Thoracic aorta (tissue), 2 donors: ENCODE measurements around the gene FSTL1. TPM values are rescaled to one million over a fixed set of nuclear protein-coding genes. Genes with fewer than 3 reads are reported as not detected.
A peak's percentile ranks its signal among the peaks of the same experiment; 100 is the strongest.

Source experiments
- ATAC-seq: fragments of 150-250 bp; one replicate; pipeline ENCODE4 v1.8.0; 2017; ENCODE audit warnings: low read depth; ENCODE audit not compliant: insufficient number of reproducible peaks, low FRiP score
- DNase-seq: peaks from one replicate; pipeline ENCODE4 v3.0.0-alpha.2; 2020; ENCODE audit warnings: low spot score
- H3K27ac ChIP-seq, 2 donors: fragments of 200-600 bp; sonication (generic); 1 replicate in 1 of 2; 2 replicates in 1 of 2; pipeline ENCODE4 v1.5.1; 2016; ENCODE audit warnings: mild to moderate bottlenecking in 2 of 2, moderate library complexity in 2 of 2
- H3K27me3 ChIP-seq: fragments of 200-600 bp; sonication (generic); replicated peaks from 2 replicates; pipeline ENCODE4 v1.6.0; 2016; ENCODE audit warnings: mild to moderate bottlenecking; ENCODE audit not compliant: insufficient read depth
- H3K36me3 ChIP-seq: fragments of 200-600 bp; sonication (generic); one replicate; pipeline ENCODE4 v1.5.1; 2016
- H3K4me1 ChIP-seq, 2 donors: fragments of 200-600 bp; sonication (generic); 1 replicate in 1 of 2; 2 replicates in 1 of 2; pipeline versions ENCODE4 v1.5.1 to v1.6.0; 2016; ENCODE audit warnings: low read depth in 2 of 2, mild to moderate bottlenecking in 1 of 2; ENCODE audit not compliant: control insufficient read depth in 1 of 2
- H3K4me3 ChIP-seq: fragments of 200-600 bp; sonication (generic); 2 replicates; pipeline ENCODE4 v1.5.1; 2016; ENCODE audit warnings: mild to moderate bottlenecking
- H3K9me3 ChIP-seq: fragments of 200-600 bp; sonication (generic); 2 replicates; pipeline ENCODE4 v1.5.1; 2016
- CTCF ChIP-seq: fragments of 200-600 bp; sonication (generic); IDR thresholded peaks from one replicate; pipeline ENCODE4 v1.5.1; 2019; ENCODE audit warnings: antibody characterized with exemption
- total RNA-seq, 2 donors: library from RNA; depleted of rRNA; stranded (reverse); fragments of >200 nt; gene quantifications; one replicate each; pipeline versions ENCODE4 v1.1.0 to v1.2.3, GENCODE V29; 2016

Gene FSTL1
- total RNA-seq, 2 donors from 2014 or later = 601 to 687 TPM

- DNase-seq = no peak
- Histone ChIP-seq H3K27ac (peak overlapping the region; percentile 73 to 77), H3K9me3 (no peaks in the 10 kb centered on the region), H3K27me3 (no peaks in the 10 kb centered on the region), H3K36me3 (no peaks in the 10 kb centered on the region), H3K4me3 (no peak overlapping the region), H3K4me1 (peaks cover 43 to 84% of the 10 kb centered on the region in 2 donors)
- no peak for TF ChIP-seq CTCF
- no peak for ATAC-seq
Measured at GRCh38 chr3:120419797-120420196, 31.0 kb downstream of the FSTL1 start.

- H3K4me3 ChIP-seq = no peak overlapping the region
- H3K27me3 ChIP-seq = no peaks in the 10 kb centered on the region
- H3K27ac ChIP-seq = peak overlapping the region; percentile 39 to 73
- no peaks in the 10 kb centered on the region for H3K36me3 ChIP-seq
- no peak for TF ChIP-seq CTCF
- H3K4me1 ChIP-seq = peaks cover 35 to 76% of the 10 kb centered on the region in 2 donors
- DNase-seq = no peak
- no peaks in the 10 kb centered on the region for H3K9me3 ChIP-seq
- no peak for ATAC-seq
Measured at GRCh38 chr3:120418866-120419490, 31.8 kb downstream of the FSTL1 start.

GRCh38 chr3:120418446-120418845 lies 32.3 kb downstream of the FSTL1 start:
- no peaks in the 10 kb centered on the region for H3K36me3 ChIP-seq
- no peak overlapping the region for H3K4me3 ChIP-seq
- H3K27me3 ChIP-seq = no peaks in the 10 kb centered on the region
- no peak for TF ChIP-seq CTCF
- ATAC-seq (no peak), DNase-seq (no peak)
- H3K9me3 ChIP-seq = no peaks in the 10 kb centered on the region
- H3K27ac ChIP-seq = peak overlapping the region; percentile 35 to 39
- H3K4me1 ChIP-seq = peaks cover 32 to 71% of the 10 kb centered on the region in 2 donors

- peak; percentile 83 for TF ChIP-seq CTCF
- peaks cover 26 to 64% of the 10 kb centered on the region in 2 donors for H3K4me1 ChIP-seq
- peak; percentile 97 for ATAC-seq
- H3K4me3 ChIP-seq = peak overlapping the region; percentile 53
- no peaks in the 10 kb centered on the region for H3K9me3 ChIP-seq
- no peaks in the 10 kb centered on the region for H3K27me3 ChIP-seq
- peak overlapping the region in 1 of 2 donors; percentile 35 for H3K27ac ChIP-seq
- peaks cover 5% of the 10 kb centered on the region for H3K36me3 ChIP-seq
- peak; percentile 71 for DNase-seq
Measured at GRCh38 chr3:120417272-120417911, 33.4 kb downstream of the FSTL1 start.

- TF ChIP-seq CTCF = no peak
- Histone ChIP-seq H3K36me3 (peaks cover 10% of the 10 kb centered on the region), H3K9me3 (no peaks in the 10 kb centered on the region), H3K4me1 (peaks cover 24 to 59% of the 10 kb centered on the region in 2 donors), H3K4me3 (peak overlapping the region; percentile 23), H3K27me3 (no peaks in the 10 kb centered on the region), H3K27ac (peak overlapping the region; percentile 23 to 25)
- DNase-seq = no peak
- no peak for ATAC-seq
Measured at GRCh38 chr3:120416868-120417267, 33.9 kb downstream of the FSTL1 start.
